K562 (cell line): ENCODE data around the gene ZC3H8. TPM values are rescaled to one million over a fixed set of nuclear protein-coding genes. Genes with fewer than 3 reads are reported as not detected.

Experiments used
- ATAC-seq: fragments of 200-7000 bp; cut with Tn5 transposase; 3 replicates; pipeline ENCODE4 v1.9.1; 2020; ENCODE audit warnings: moderate library complexity
- BruUV-seq: library from RNA; stranded (reverse); fragments of 400-500 nt; replicated peaks from 2 replicates; lab custom pipeline; 2021; lab: Mats Ljungman, UMichigan
- CTCF ChIA-PET: fragments of 300-600 bp; formaldehyde crosslinking; extraction: SDS; loops from one replicate; lab custom pipeline; 2021; ENCODE audit warnings: low intra/inter-chr PET ratio; lab: Yijun Ruan, JAX
- POLR2A ChIA-PET: fragments of 300-600, 350-650 bp; sonication (Branson Sonifier 250); formaldehyde crosslinking; extraction: SDS; loops from one replicate; lab custom pipeline; 2021; ENCODE audit warnings: antibody characterized with exemption, inconsistent platforms; lab: Yijun Ruan, JAX
- DNase-seq, 4 experiments: peaks; one replicate each; pipeline versions ENCODE4 v3.0.0 to v3.0.0-alpha.2; 2011 to 2018; ENCODE audit warnings: low spot score in 3 of 4, mixed read lengths in 3 of 4; ENCODE audit errors: extremely low read depth in 1 of 4
- FAIRE-seq: peaks from 2 replicates; lab custom pipeline; 2011; peaks lifted over from hg19 to GRCh38; lab: Jason Lieb, UNC
- H2AFZ ChIP-seq: 2 replicates; pipeline ENCODE4 v1.6.0; 2011; ENCODE audit warnings: low read depth, low read length, control low read depth, inconsistent platforms
- H3K27ac ChIP-seq: fragments of 200-600 bp; 3 replicates; pipeline ENCODE4 v1.8.0; 2011; ENCODE audit warnings: low read depth, mild to moderate bottlenecking, control low read depth, inconsistent platforms, low read length, moderate library complexity, mixed read lengths; ENCODE audit errors: extremely low read depth
- H3K27me3 ChIP-seq, 2 experiments: fragments of 300-600 bp in 1 of 2; 2 replicates in 1 of 2; 3 replicates in 1 of 2; pipeline versions ENCODE4 v1.6.0 to v1.8.0; 2011; ENCODE audit warnings: inconsistent platforms in 2 of 2, low read length in 2 of 2, mild to moderate bottlenecking in 1 of 2, mixed read lengths in 1 of 2, moderate library complexity in 1 of 2; ENCODE audit not compliant: control insufficient read depth in 2 of 2, insufficient read depth in 2 of 2
- H3K36me3 ChIP-seq: fragments of 300-600 bp; 3 replicates; pipeline ENCODE4 v1.8.0; 2011; ENCODE audit warnings: mild to moderate bottlenecking, low read length, inconsistent platforms; ENCODE audit not compliant: control insufficient read depth, insufficient read depth
- H3K4me1 ChIP-seq, 2 experiments: fragments of 200-600 bp in 1 of 2; replicated peaks in 1 of 2; 2 replicates in 1 of 2; 3 replicates in 1 of 2; pipeline versions ENCODE4 v1.5.1 to v1.8.0; 2011; ENCODE audit warnings: inconsistent platforms in 2 of 2, low read length in 2 of 2, mild to moderate bottlenecking in 1 of 2, mixed read lengths in 1 of 2, moderate library complexity in 1 of 2; ENCODE audit not compliant: control insufficient read depth in 2 of 2, insufficient read depth in 2 of 2
- H3K4me2 ChIP-seq: 2 replicates; pipeline ENCODE4 v1.6.1; 2011; ENCODE audit warnings: low read length, control low read depth, inconsistent platforms, mixed read lengths; ENCODE audit not compliant: insufficient read depth
- H3K4me3 ChIP-seq: fragments of 200-600 bp; sonication (generic), shearing (Covaris generic); 2 replicates; pipeline ENCODE4 v1.5.1; 2016; ENCODE audit warnings: control low read depth, inconsistent platforms
- H3K79me2 ChIP-seq: fragments of 200-600 bp; 3 replicates; pipeline ENCODE4 v1.8.0; 2011; ENCODE audit warnings: low read length, inconsistent platforms; ENCODE audit not compliant: control insufficient read depth, insufficient read depth
- H3K9ac ChIP-seq, 2 experiments: 2 replicates each; pipeline versions ENCODE4 v1.6.0 to v1.6.1; 2011; ENCODE audit warnings: low read depth in 2 of 2, low read length in 2 of 2, control low read depth in 1 of 2, inconsistent platforms in 1 of 2, mild to moderate bottlenecking in 1 of 2, mixed read lengths in 1 of 2; ENCODE audit not compliant: insufficient read depth in 1 of 2
- H3K9me1 ChIP-seq: one replicate; pipeline ENCODE4 v1.6.0; 2011; ENCODE audit warnings: inconsistent platforms, mild to moderate bottlenecking, low read length, moderate library complexity; ENCODE audit not compliant: control insufficient read depth, insufficient read depth
- H3K9me3 ChIP-seq: replicated peaks from 2 replicates; pipeline ENCODE4 v1.5.1; 2011; ENCODE audit warnings: low read depth, low read length, inconsistent platforms; ENCODE audit not compliant: control insufficient read depth, insufficient read depth
- H4K20me1 ChIP-seq: replicated peaks from 2 replicates; pipeline ENCODE4 v1.6.1; 2011; ENCODE audit warnings: low read length, inconsistent platforms, mixed read lengths; ENCODE audit not compliant: control insufficient read depth, insufficient read depth
- CBX3 ChIP-seq, 2 experiments: IDR thresholded peaks; 1 replicate in 1 of 2; 2 replicates in 1 of 2; pipeline ENCODE4 v1.6.1; 2012; ENCODE audit warnings: inconsistent platforms in 2 of 2, low read length in 2 of 2, borderline replicate concordance in 1 of 2, control low read depth in 1 of 2
- CHD2 ChIP-seq: IDR thresholded peaks from 2 replicates; pipeline ENCODE4 v1.6.1; 2011; ENCODE audit warnings: low read depth, low read length
- CTCF ChIP-seq, 3 experiments: IDR thresholded peaks in 2 of 3; conservative IDR thresholded peaks in 1 of 3; 2 replicates each; pipeline ENCODE4 v1.5.1; 2011 to 2012; ENCODE audit warnings: low read length in 3 of 3, mild to moderate bottlenecking in 3 of 3, control low read depth in 2 of 3, improper control_type of control experiment in 1 of 3, inconsistent platforms in 1 of 3, low read depth in 1 of 3, mixed read lengths in 1 of 3, moderate library complexity in 1 of 3; ENCODE audit not compliant: insufficient read depth in 2 of 3
- DEAF1 ChIP-seq: fragments of 450-650 bp; formaldehyde crosslinking; IDR thresholded peaks from 2 replicates; pipeline ENCODE4 v1.4.0; 2020; ENCODE audit warnings: mild to moderate bottlenecking, moderate library complexity
- EHMT2 ChIP-seq: fragments of 450-650 bp; IDR thresholded peaks from 2 replicates; pipeline ENCODE4 v1.6.1; 2018; ENCODE audit warnings: antibody characterized with exemption
- ELK3 ChIP-seq: fragments of 450-650 bp; formaldehyde crosslinking; IDR thresholded peaks from 2 replicates; pipeline ENCODE4 v1.4.0; 2020; ENCODE audit warnings: mild to moderate bottlenecking
- FOXJ3 ChIP-seq: sonication (generic); formaldehyde crosslinking; IDR thresholded peaks from 2 replicates; pipeline ENCODE4 v1.4.0; 2020; ENCODE audit warnings: mild to moderate bottlenecking, missing genetic modification reagents
- KLF6 ChIP-seq: fragments of 250-450 bp; sonication (Bioruptor Pico); IDR thresholded peaks from 2 replicates; pipeline ENCODE4 v1.4.0; 2020; ENCODE audit warnings: mild to moderate bottlenecking, moderate library complexity, borderline replicate concordance
- SAP30 ChIP-seq: fragments of 200-600 bp; sonication (generic); IDR thresholded peaks from 2 replicates; pipeline ENCODE4 v1.6.1; 2012; ENCODE audit warnings: borderline replicate concordance, low read depth, mild to moderate bottlenecking, moderate library complexity, low read length, control low read depth, inconsistent platforms; ENCODE audit not compliant: insufficient read depth, poor library complexity, severe bottlenecking
- TCF15 ChIP-seq: fragments of 250-450 bp; sonication (Bioruptor Pico); IDR thresholded peaks from 2 replicates; pipeline ENCODE4 v1.8.0; 2022; ENCODE audit warnings: moderate library complexity, mild to moderate bottlenecking, inconsistent platforms
- ZHX1 ChIP-seq: fragments of 150-350 bp; conservative IDR thresholded peaks from 2 replicates; pipeline ENCODE4 v1.6.1; 2014; ENCODE audit warnings: low read length
- ZNF121 ChIP-seq: sonication (generic); formaldehyde crosslinking; conservative IDR thresholded peaks from 2 replicates; pipeline ENCODE4 v1.8.0; 2022; ENCODE audit warnings: missing genetic modification reagents
- ZNF140 ChIP-seq: fragments of 250-450 bp; sonication (Bioruptor Pico); IDR thresholded peaks from 2 replicates; pipeline ENCODE4 v1.8.0; 2021; ENCODE audit warnings: moderate library complexity, mild to moderate bottlenecking, inconsistent platforms
- WGBS: fragments of 100-300 bp; shearing (Covaris generic); methylation state at CpG from one replicate; pipeline ENCODE4 v1.1.6; 2016; ENCODE audit warnings: low coverage, mixed read lengths; ENCODE audit not compliant: insufficient coverage; ENCODE audit errors: missing lambda C conversion rate; 5-methylcytosine and 5-hydroxymethylcytosine counted together
- in situ Hi-C: fragments of 300-500 bp; cut with MboI; formaldehyde crosslinking; loops from 4 replicates; pipeline ENCODE4 v1.15.0; 2018; ENCODE audit warnings: inconsistent platforms, mixed read lengths
- intact Hi-C: fragments of 100-400 bp; cut with micrococcal nuclease; formaldehyde crosslinking; loops from 2 replicates; pipeline ENCODE4 v1.14.2; 2022
- polyA plus RNA-seq, 8 experiments: library from polyadenylated mRNA; depleted of rRNA in 4 of 8; stranded (reverse) in 5 of 8; unstranded in 3 of 8; fragments of >200 nt; fragmentation: Nextera tagmentation in 2 of 8; fragmentation: Illumina TruSeq in 1 of 8; extraction: Ambion mirVana in 2 of 8; extraction: Trizol in 1 of 8; gene quantifications; 2 replicates each; pipeline versions ENCODE4 v1.2.1 to v1.2.3, GENCODE V29; 2011 to 2014; ENCODE audit warnings: inconsistent platforms in 1 of 8, missing spikeins in 1 of 8
- total RNA-seq, 7 experiments: library from RNA; depleted of rRNA in 6 of 7; stranded (reverse); fragments of >200 nt in 6 of 7; fragmentation: Illumina TruSeq in 2 of 7; extraction: Trizol in 2 of 7; gene quantifications; 2 replicates each; pipeline versions ENCODE4 v1.2.1 to v1.2.3, GENCODE V29; 2011 to 2021; ENCODE audit warnings: low replicate concordance in 1 of 7

Gene ZC3H8
- total and polyA plus RNA-seq, 9 of the 15 experiments (the other 6 are each of a cell fraction or from before 2014, with no cell fraction given) = 11.6 to 41.5 (median 27.5) TPM

GRCh38 chr2:112268547-112268946, 13.7 kb upstream of the ZC3H8 start:
- no peak overlapping the region for H3K9ac ChIP-seq
- no peaks in the 10 kb centered on the region for H4K20me1 ChIP-seq
- no peak overlapping the region for H3K4me3 ChIP-seq
- peak overlapping the region; percentile 53 for H2AFZ ChIP-seq
- H3K27me3 ChIP-seq = no peaks in the 10 kb centered on the region
- in situ Hi-C loops = loop anchor here (25.0 kb wide), 1 partner anchor 219 kb away; the partner anchor contains the start of gene TTL
- BruUV-seq = no TSS peak
- 0 out of 2 replicates have a peak, but pooled peaks have one; percentile 29 for TF ChIP-seq EHMT2
- TF ChIP-seq ELK3 (CRISPR knock-in tag) = no peak
- no peak for TF ChIP-seq TCF15
- no peak for TF ChIP-seq ZNF121
- no peak for TF ChIP-seq SAP30
- no peak for TF ChIP-seq DEAF1 (CRISPR knock-in tag)
- no peak for TF ChIP-seq ZHX1
- TF ChIP-seq CTCF (IDR thresholded peaks at IDR 0.05 in 2 of 3, conservative IDR thresholded peaks at IDR 0.05 in 1 of 3; ENCODE audit: insufficient read depth in 2 of 3, low read depth in 1 of 3, low read length in 3 of 3) = 0 out of 6 replicates have a peak, but pooled peaks of 1 of the 3 experiments have one; percentile 6
- TF ChIP-seq ZNF140 (CRISPR knock-in tag) = no peak
- TF ChIP-seq FOXJ3 (CRISPR knock-in tag) = no peak
- TF ChIP-seq CHD2 = no peak
- peak in 1 of 2 experiments; percentile 78; a peak in 1 of 3 replicates for TF ChIP-seq CBX3 (IDR thresholded peaks at IDR 0.05; ENCODE audit: borderline replicate concordance in 1 of 2, low read length in 2 of 2)
- no peak for TF ChIP-seq KLF6 (CRISPR knock-in tag)
- H3K79me2 ChIP-seq = no peaks in the 10 kb centered on the region; the same call in 2 of the 3 replicates
- H3K4me2 ChIP-seq = no peak overlapping the region
- ATAC-seq = no peak
- no peak for DNase-seq
- H3K9me3 ChIP-seq = peaks cover 9% of the 10 kb centered on the region; the same call in 1 of the 2 replicates
- peaks cover 9 to 14% of the 10 kb centered on the region in 2 experiments; a peak in 4 of 5 replicates for H3K4me1 ChIP-seq
- ChIA-PET POLR2A (no interaction called here), CTCF (no interaction called here)
- 69% methylated on average over 1 of the region's 1 CpG for whole genome bisulfite sequencing
- no peak overlapping the region for H3K27ac ChIP-seq
- no peak for FAIRE-seq
- no peaks in the 10 kb centered on the region for H3K9me1 ChIP-seq
- no peaks in the 10 kb centered on the region for H3K36me3 ChIP-seq
- intact Hi-C loops = no loop called here
